OCI-LY3 (cell line): ENCODE results near the gene HCRT.

Experiments
- H2AFZ ChIP-seq: fragments of 200-600, 300-600 bp; shearing (Covaris generic); 2 replicates; pipeline ENCODE4 v1.6.0; 2014; ENCODE audit warnings: antibody characterized with exemption, low read depth, low read length
- H3K27ac ChIP-seq: fragments of 200-600, 300-600 bp; sonication (generic); 2 replicates; pipeline ENCODE4 v1.5.1; 2014; ENCODE audit warnings: mild to moderate bottlenecking, low read length, moderate library complexity, mixed read lengths
- H3K27me3 ChIP-seq: fragments of 200-600, 300-600 bp; sonication (generic); 2 replicates; pipeline ENCODE4 v1.6.1; 2014; ENCODE audit warnings: low read depth, low read length, mixed read lengths
- H3K36me3 ChIP-seq: fragments of 200-600, 300-600 bp; sonication (generic); replicated peaks from 2 replicates; pipeline ENCODE3; 2014; ENCODE audit warnings: low read depth, low read length, mixed read lengths
- H3K4me1 ChIP-seq: fragments of 300-600, 200-600 bp; sonication (generic); 2 replicates; pipeline ENCODE4 v1.6.1; 2014; ENCODE audit warnings: low read length, mixed read lengths
- H3K4me2 ChIP-seq: fragments of 200-600, 300-600 bp; sonication (generic); 2 replicates; pipeline ENCODE4 v1.6.1; 2014; ENCODE audit warnings: low read length, mixed read lengths
- H3K4me3 ChIP-seq: fragments of 300-600, 200-600 bp; sonication (generic); 2 replicates; pipeline ENCODE4 v1.5.1; 2014; ENCODE audit warnings: antibody characterized with exemption, mild to moderate bottlenecking, low read length, moderate library complexity
- H3K79me2 ChIP-seq: fragments of 300-600, 200-600 bp; shearing (Covaris generic); 2 replicates; pipeline ENCODE4 v1.6.1; 2014; ENCODE audit warnings: mild to moderate bottlenecking, low read length, mixed read lengths
- H3K9ac ChIP-seq: fragments of 300-600, 200-600 bp; shearing (Covaris generic); 2 replicates; pipeline ENCODE4 v1.6.0; 2014; ENCODE audit warnings: mild to moderate bottlenecking, low read length, moderate library complexity
- H3K9me3 ChIP-seq: fragments of 200-600, 300-600 bp; shearing (Covaris generic); 2 replicates; pipeline ENCODE4 v1.6.1; 2014; ENCODE audit warnings: low read length, mixed read lengths; ENCODE audit not compliant: insufficient read depth
- H4K20me1 ChIP-seq: fragments of 200-600, 300-600 bp; sonication (generic); 2 replicates; pipeline ENCODE4 v1.6.1; 2016; ENCODE audit warnings: low read length, mixed read lengths; ENCODE audit not compliant: insufficient read depth
- EZH2phosphoT487 ChIP-seq: fragments of 200-600 bp; shearing (Covaris generic); IDR thresholded peaks from 2 replicates; pipeline ENCODE4 v1.6.1; 2018; ENCODE audit warnings: antibody characterized with exemption, mixed run types, low read depth
- TF ChIP-seq, protein P1 (sequence below): fragments of 200-600, 300-600 bp; sonication (generic); IDR thresholded peaks from 2 replicates; pipeline ENCODE4 v1.5.1; 2014; ENCODE audit warnings: antibody characterized with exemption, low read length, low read depth

Gene HCRT

GRCh38 chr17:42191275-42191608 is 6.0 kb upstream of the HCRT start:
- H3K36me3 ChIP-seq: no peaks in the 10 kb centered on the region
- H3K4me3 ChIP-seq: no peak overlapping the region
- no peak overlapping the region for H2AFZ ChIP-seq
- H3K4me2 ChIP-seq: no peak overlapping the region
- no peak overlapping the region for H3K9ac ChIP-seq
- no peaks in the 10 kb centered on the region for H3K9me3 ChIP-seq
- H3K79me2 ChIP-seq: peaks cover 3% of the 10 kb centered on the region; the same call in 1 of the 2 replicates
- H4K20me1 ChIP-seq: no peaks in the 10 kb centered on the region
- H3K27ac ChIP-seq: no peak overlapping the region
- H3K4me1 ChIP-seq: peaks cover 15% of the 10 kb centered on the region
- no peak for TF ChIP-seq EZH2phosphoT487
- TF ChIP-seq, protein P1, sequence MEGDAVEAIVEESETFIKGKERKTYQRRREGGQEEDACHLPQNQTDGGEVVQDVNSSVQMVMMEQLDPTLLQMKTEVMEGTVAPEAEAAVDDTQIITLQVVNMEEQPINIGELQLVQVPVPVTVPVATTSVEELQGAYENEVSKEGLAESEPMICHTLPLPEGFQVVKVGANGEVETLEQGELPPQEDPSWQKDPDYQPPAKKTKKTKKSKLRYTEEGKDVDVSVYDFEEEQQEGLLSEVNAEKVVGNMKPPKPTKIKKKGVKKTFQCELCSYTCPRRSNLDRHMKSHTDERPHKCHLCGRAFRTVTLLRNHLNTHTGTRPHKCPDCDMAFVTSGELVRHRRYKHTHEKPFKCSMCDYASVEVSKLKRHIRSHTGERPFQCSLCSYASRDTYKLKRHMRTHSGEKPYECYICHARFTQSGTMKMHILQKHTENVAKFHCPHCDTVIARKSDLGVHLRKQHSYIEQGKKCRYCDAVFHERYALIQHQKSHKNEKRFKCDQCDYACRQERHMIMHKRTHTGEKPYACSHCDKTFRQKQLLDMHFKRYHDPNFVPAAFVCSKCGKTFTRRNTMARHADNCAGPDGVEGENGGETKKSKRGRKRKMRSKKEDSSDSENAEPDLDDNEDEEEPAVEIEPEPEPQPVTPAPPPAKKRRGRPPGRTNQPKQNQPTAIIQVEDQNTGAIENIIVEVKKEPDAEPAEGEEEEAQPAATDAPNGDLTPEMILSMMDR: no peak
- H3K27me3 ChIP-seq: no peaks in the 10 kb centered on the region

- no peaks in the 10 kb centered on the region for H3K36me3 ChIP-seq
- no peak overlapping the region for H3K9ac ChIP-seq
- no peak for TF ChIP-seq EZH2phosphoT487
- TF ChIP-seq, protein P1: no peak
Observed at GRCh38 chr17:42190491-42191274, 5.4 kb upstream of the HCRT start.

GRCh38 chr17:42189651-42189965 is 4.4 kb upstream of the HCRT start:
- no peak overlapping the region for H3K27ac ChIP-seq
- no peak overlapping the region for H3K4me3 ChIP-seq
- H2AFZ ChIP-seq: no peak overlapping the region
- H3K9ac ChIP-seq: no peak overlapping the region
- H3K4me1 ChIP-seq: peaks cover 26% of the 10 kb centered on the region
- no peaks in the 10 kb centered on the region for H3K36me3 ChIP-seq
- no peaks in the 10 kb centered on the region for H3K9me3 ChIP-seq
- no peaks in the 10 kb centered on the region for H4K20me1 ChIP-seq
- no peak for TF ChIP-seq EZH2phosphoT487
- TF ChIP-seq, protein P1: no peak
- H3K27me3 ChIP-seq: no peaks in the 10 kb centered on the region
- H3K79me2 ChIP-seq: peaks cover 3% of the 10 kb centered on the region; the same call in 1 of the 2 replicates
- H3K4me2 ChIP-seq: no peak overlapping the region

More at GRCh38 chr17:42190491-42191274, 5.4 kb upstream of the HCRT start:
- Histone ChIP-seq H3K27me3 (no peaks in the 10 kb centered on the region), H3K4me2 (no peak overlapping the region), H3K9me3 (no peaks in the 10 kb centered on the region), H2AFZ (no peak overlapping the region), H3K79me2 (peaks cover 3% of the 10 kb centered on the region; the same call in 1 of the 2 replicates), H3K27ac (no peak overlapping the region), H3K4me3 (no peak overlapping the region), H4K20me1 (no peaks in the 10 kb centered on the region), H3K4me1 (peaks cover 18% of the 10 kb centered on the region)

DNA sequence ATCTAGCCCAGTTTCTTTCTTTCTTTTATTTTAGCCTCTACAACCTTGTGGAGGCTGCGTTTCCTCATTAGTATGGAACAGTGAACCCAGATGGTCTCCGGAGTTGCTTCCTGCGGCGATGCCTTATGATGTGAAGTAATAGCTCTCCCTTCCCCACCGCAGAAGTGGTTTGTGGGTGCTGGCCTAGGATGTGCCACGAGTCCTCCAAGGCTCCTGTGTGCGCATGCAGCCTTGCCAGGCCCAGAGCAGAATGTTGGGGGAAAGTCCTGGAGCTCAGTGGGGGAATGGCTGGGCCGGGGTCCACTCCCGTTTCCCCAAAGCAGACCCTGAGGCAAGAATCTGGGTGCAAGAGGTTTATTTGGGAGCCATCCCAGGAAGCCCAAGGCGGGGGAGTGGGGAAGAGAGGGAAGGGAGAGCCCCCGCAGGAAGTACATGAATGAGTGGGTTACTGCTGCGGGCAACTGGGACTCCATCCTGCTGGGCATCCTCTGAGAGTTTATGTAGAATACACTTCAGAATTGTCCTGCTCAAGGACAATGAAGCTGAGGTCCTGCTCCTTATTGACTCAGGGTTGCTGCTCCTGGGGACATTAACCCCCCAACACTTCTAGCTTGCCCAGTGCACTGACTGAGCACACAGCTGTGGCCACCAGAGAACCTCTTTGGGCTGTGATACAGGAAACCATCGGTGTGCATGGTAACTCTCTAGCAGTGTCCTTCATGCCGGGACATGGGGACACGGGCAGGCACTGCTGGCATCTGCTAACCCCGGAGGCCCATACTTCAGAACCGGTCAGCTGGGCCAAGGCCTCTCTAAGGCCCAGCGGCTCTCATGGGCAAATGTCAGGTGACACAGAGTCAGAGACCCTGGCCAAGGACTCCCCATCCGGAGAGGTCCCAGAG is 3.7 kb upstream of the HCRT start:
- no peaks in the 10 kb centered on the region for H3K36me3 ChIP-seq
- H3K9ac ChIP-seq: no peak overlapping the region
- H3K4me3 ChIP-seq: no peak overlapping the region
- peaks cover 30% of the 10 kb centered on the region for H3K4me1 ChIP-seq
- TF ChIP-seq, protein P1: no peak
- no peak for TF ChIP-seq EZH2phosphoT487
- H3K79me2 ChIP-seq: peaks cover 3% of the 10 kb centered on the region; the same call in 1 of the 2 replicates
- no peak overlapping the region for H3K4me2 ChIP-seq
- no peaks in the 10 kb centered on the region for H3K27me3 ChIP-seq
- H3K9me3 ChIP-seq: no peaks in the 10 kb centered on the region
- no peak overlapping the region for H3K27ac ChIP-seq
- H4K20me1 ChIP-seq: no peaks in the 10 kb centered on the region
- no peak overlapping the region for H2AFZ ChIP-seq
